Kidney tubule cell (primary cell): ENCODE measurements around the gene ZNF710.

Source experiments
- DNase-seq: peaks from one replicate; pipeline ENCODE4 v3.0.0-alpha.2; 2018; ENCODE audit warnings: low spot score

The ZNF710 gene

DNA sequence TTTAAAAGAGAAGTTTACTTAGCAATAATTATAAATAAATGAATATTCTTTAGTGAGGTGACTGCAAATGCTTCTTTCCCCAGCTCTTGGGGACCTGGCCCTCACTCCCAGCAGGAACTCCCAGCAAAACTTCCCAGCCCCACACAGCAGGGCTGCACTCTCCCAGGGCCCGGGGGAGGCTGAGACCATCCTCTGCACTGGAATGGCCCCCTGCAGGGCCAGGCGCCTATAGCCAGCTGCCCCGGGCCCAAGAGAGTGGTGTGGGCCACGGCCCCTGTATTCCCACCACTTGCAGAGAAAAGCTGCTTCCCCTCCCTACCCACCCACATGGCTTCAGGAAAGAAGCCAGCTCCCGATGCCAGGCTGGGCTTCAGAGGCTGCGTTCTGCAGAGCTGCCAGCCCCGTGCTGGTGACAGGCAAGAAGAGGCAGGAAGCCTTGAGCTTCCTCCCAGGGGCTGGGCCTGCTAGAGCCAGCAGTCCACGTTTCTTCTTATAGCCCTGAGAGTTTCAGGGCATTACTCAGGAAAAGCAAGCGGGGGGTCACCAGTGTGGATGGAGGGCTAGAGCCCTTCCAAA, 81.1 kb downstream of the ZNF710 start:
- DNase-seq, result no peak

GRCh38 chr15:90083419-90083818, 82.3 kb downstream of the ZNF710 start:
- DNase-seq, result no peak

- no peak for DNase-seq
Measured at GRCh38 chr15:90083954-90084607, 83.0 kb downstream of the ZNF710 start.

DNA sequence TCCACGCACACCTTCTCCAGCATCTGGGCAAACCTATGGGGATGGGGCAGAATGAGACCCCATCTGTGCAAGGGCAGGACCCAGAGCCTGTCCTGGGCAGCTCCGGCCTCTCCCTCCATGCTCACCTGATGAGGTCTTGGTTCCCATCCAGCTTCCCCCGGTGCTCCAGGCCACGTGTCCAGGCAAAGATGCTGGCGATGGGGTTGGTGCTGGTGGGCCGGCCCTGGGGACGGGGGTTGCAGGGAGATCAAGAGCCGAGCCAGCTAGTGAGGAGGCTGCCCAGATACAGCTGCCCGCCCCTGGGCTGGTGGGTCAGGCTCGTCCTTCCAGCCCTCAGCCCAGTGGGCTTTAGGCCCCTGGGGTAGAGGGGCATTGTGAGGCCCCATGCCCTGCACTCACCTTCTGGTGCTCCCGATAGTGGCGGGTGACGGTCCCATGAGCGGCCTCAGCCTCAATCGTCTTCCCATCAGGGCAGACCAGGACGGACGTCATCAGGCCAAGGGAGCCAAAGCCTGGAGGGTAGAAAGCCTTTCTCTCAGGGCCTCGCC, 83.8 kb downstream of the ZNF710 start:
- DNase-seq, result no peak

GRCh38 chr15:90085565-90085964, 84.4 kb downstream of the ZNF710 start:
- no peak for DNase-seq

- DNase-seq, result peak; percentile 53
Measured at GRCh38 chr15:90086868-90087268, 85.7 kb downstream of the ZNF710 start.

GRCh38 chr15:90087454-90088154, 86.5 kb downstream of the ZNF710 start:
- DNase-seq, result peak; percentile 43

- DNase-seq, result no peak
Measured at GRCh38 chr15:90090226-90090848, 89.2 kb downstream of the ZNF710 start.

- DNase-seq, result no peak
Measured at GRCh38 chr15:90091156-90091931, 90.2 kb downstream of the ZNF710 start.

DNA sequence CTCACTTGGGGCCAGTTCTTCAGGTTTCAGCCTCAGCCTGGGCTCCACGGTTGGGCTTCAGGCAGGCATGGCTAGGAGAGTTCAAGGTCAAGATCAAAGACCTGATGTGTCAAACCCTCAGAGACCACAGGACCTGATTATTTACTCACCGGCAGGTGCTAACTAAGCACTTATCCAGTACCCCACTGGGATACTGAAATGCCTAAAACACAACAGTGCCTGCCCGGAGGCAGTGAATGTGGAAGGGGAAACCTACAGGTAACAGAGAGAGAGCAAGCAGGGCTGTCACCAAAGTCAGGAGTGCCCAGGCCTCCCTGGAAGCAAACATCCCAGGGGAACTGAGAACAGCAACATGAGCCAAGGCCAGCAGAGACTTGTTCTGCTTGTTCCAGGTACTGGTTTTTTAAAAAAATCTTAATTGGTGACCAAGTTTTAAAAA, 94.4 kb downstream of the ZNF710 start:
- DNase-seq, result peak; percentile 22

DNA sequence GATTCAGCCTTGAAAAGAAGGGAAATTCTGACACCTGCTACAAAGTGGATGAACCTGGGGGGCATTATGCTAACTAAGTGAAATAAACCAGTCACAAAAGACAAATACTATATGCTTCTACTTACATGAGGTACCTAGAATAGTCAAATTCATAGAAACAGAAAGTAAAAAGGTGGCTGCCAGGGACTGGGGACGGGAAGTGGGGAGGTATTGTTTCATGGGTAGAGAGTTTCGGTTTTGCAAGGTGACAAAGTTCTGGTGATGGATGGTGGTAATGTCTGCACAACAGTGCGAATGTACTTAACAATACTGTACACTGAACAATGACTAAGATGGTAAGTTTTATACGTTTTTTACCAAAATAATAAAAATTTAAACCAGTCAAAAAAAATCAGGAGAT, 96.4 kb downstream of the ZNF710 start:
- DNase-seq, result peak; percentile 22

GRCh38 chr15:90099072-90099867, 98.1 kb downstream of the ZNF710 start:
- no peak for DNase-seq

- DNase-seq, result peak; percentile 79
Measured at GRCh38 chr15:90099868-90100831, 99.0 kb downstream of the ZNF710 start.

DNA sequence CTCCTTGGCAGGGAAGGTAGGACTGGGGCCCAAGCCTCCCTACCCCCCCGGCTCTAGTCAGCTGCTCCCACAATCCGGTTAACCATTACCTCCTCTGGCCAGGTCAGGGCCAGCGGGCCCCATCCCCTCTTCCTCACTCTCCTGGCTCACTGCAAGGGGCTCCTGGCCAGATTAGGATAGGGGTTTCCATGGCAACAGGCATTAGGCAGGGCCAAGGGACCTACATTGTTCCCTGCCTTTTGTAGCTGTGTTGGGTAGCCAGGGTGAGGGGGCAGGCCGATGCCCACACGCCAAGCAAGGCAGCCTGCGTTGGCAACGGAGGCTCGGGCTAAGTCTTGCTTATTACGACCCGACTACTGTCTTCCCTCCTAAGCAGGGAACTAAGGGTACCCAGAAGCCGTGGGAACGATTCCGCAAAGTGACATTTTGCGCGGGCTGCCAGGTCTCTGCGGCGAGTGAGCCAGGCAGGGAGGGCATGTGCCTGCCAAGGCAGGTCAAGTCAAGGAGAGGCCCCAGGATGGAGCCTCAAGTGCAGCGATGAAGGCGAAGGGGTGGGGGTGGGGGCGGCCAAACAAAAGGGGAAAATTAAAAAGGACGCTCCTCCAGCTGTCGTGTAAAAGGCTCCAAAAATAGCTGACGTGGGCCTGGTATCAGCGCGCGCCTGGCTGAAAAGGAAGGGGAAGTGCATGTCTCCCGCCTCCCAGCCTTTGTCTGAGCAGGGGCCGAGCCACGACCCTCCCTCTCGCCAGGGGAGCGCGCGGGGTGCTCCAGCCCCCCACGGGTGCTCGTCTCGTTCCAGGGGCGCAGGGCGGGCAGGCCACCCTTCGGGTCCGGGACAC, 100.2 kb downstream of the ZNF710 start:
- DNase-seq, result peak; percentile 74

DNA sequence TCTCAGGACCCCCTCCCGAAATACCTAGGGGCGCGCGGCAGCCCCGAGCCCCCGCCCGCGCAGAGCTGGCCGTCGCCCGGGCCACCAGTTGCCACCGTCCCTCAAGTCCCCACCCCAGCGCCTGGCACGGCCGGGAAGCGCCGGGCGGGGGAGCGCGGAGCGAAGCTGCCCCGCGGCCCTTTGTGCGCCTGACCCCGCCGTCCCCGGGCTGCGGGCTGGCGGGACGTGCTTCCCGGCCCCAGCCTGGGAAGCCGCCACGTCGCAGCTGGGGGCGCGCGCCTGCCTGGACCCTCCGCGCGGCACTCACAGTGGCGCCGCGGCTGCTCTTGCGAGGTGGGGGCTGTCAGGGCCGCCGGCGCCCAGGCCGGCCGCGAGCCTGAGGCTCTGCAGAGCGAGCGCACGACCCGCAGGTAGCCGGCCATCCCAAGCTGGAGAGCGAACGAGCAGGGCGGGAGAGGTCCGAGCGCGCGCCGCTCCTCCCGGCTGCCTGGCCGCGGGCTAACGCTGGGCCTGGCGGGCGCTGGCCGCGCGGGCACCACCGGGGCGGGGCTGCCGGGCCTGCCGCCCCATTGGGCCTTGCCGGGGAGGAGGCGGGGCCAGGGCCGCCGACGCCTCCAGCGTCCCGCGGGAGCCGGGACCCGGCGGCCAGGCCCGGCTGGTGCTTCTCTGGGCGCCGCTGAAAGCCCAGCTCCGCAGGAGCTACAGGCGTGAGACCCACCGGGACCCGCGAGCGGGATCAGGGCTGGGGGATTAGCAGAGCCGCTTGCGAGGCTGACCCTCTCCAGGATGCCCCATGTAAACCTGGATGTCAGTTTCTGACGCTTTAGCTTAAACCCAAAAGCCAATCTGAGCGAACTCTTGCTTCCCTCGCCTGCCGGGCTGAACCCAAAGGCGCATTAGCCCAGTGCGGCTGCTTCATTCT, 101.1 kb downstream of the ZNF710 start, which contains the start of gene IDH2:
Gene IDH2 (minus strand): TSS at position 500 of the 922 bp plus-strand sequence. CDS start 78 bp downstream, at position 422.
- DNase-seq, result peak; percentile 89

DNA sequence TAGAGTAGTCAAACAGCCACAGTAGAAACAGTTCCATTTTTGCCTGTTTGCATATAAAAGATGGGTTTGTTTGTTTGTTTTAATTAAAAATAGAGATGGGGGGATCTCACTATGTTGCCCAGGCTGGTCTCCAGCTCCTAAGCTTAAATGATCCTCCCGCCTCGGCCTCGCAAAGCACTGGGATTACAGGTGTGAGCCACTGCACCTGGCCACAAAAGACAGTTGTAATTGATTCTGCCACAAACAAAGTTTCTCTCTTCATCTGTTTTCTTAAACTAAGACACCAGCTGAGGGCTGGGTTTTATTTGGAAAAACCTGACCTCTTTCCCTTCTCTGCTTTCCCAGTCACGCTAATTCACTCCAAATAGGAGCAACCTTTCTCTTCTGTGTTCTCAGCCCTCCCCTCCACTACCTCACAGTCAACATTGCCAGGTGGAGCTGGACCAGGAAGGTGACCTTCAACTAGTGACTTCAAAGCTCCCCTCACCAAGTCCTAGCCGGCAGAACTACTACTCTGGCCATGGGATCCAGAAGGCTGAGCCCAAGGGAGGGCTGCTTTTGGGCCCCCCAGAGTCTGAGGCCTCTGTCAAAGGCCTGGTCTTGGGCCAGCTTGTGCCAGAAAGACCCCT, 102.7 kb downstream of the ZNF710 start:
- no peak for DNase-seq

DNA sequence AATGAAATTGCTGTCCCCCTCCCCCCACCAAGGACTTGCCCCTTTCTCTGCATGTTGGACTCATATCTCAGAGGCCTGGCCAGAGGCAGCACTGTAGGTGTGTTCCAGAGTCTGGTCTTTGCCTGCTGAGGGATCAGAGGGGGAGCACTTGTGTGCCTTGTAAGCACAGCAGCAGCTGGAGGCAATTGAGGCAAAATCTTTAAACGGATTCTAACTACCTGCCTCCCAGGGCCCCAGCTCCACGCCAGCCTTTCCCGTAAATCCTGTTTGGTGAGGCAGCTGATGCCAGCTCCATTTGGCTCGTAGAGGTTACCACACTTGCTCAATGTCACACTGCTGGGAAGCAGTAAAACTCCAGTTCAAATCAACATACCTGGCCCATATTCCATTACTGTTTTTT, 103.4 kb downstream of the ZNF710 start:
- DNase-seq, result no peak
